Cardiac fibroblast (primary cell): ENCODE data around the gene GLO1.

Experiments
- DNase-seq, 2 donors: peaks; one replicate each; pipeline versions ENCODE4 v3.0.0 to v3.0.0-alpha.2; 2010; ENCODE audit warnings: low read depth in 2 of 2
- H3K4me3 ChIP-seq, 2 donors: replicated peaks in 1 of 2; 1 replicate in 1 of 2; 2 replicates in 1 of 2; pipeline ENCODE4 v1.5.1; 2011; ENCODE audit warnings: low read depth in 2 of 2, low read length in 2 of 2, mild to moderate bottlenecking in 2 of 2, moderate library complexity in 1 of 2
- TF ChIP-seq, protein P1 (sequence below): IDR thresholded peaks from one replicate; pipeline ENCODE4 v1.5.1; 2011; ENCODE audit warnings: low read depth, mild to moderate bottlenecking, low read length, inconsistent platforms

GLO1 gene

DNA sequence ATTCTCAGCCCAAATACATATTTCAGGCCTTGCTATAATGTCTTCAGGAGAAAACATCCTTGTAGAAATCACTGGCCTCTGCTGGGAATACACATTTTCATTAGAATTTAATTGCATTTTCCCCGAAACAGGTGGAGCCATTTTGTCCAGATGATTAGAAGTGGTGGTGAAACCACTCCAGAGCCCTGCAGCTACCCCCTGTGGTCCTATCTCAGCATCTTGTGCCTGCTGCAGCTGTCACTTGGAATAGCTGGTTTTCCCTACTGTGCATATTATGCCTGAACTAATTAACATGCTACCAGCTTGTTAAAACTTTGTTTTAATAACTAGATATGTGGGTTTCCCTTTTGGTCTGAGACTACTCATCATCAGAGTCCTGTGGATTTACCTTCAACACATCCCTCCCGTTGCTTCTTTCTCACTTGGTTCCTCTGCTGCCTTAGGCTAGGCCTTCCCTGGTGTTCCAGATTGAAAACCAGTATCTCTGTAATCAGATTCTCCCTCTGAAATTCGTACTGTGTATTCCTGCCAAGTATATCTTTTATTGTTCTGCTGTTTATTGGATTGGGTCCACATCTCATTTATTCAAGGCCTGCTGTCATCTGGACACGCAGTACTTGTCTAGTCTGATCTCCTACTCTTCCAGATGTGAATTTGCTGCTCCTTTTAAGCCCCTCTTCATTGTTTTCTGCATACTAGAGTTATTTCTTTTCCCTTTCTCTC, 27.4 kb upstream of the GLO1 start:
- TF ChIP-seq, protein P1, sequence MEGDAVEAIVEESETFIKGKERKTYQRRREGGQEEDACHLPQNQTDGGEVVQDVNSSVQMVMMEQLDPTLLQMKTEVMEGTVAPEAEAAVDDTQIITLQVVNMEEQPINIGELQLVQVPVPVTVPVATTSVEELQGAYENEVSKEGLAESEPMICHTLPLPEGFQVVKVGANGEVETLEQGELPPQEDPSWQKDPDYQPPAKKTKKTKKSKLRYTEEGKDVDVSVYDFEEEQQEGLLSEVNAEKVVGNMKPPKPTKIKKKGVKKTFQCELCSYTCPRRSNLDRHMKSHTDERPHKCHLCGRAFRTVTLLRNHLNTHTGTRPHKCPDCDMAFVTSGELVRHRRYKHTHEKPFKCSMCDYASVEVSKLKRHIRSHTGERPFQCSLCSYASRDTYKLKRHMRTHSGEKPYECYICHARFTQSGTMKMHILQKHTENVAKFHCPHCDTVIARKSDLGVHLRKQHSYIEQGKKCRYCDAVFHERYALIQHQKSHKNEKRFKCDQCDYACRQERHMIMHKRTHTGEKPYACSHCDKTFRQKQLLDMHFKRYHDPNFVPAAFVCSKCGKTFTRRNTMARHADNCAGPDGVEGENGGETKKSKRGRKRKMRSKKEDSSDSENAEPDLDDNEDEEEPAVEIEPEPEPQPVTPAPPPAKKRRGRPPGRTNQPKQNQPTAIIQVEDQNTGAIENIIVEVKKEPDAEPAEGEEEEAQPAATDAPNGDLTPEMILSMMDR = no peak
- DNase-seq = no peak
- H3K4me3 ChIP-seq = no peak overlapping the region

DNA sequence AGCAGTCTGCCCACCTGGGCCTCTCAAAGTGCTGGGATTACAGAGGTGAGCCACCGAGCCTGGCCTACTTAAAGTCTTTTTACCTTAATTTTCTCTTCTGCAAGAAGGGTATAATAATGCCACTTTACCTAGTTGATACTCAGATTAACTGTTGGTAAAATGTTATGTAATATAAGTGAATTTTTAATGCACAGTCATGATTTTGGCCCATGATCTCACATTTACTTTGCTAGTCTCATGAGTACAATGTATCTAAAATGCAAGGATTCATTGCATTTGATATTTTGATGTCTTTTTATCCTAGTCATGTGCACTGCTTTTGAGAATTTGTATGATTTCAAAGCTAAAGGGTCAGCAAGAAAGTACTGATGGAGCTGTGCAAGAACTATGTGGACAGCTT, 25.3 kb upstream of the GLO1 start:
- no peak for DNase-seq
- TF ChIP-seq, protein P1 = no peak

DNA sequence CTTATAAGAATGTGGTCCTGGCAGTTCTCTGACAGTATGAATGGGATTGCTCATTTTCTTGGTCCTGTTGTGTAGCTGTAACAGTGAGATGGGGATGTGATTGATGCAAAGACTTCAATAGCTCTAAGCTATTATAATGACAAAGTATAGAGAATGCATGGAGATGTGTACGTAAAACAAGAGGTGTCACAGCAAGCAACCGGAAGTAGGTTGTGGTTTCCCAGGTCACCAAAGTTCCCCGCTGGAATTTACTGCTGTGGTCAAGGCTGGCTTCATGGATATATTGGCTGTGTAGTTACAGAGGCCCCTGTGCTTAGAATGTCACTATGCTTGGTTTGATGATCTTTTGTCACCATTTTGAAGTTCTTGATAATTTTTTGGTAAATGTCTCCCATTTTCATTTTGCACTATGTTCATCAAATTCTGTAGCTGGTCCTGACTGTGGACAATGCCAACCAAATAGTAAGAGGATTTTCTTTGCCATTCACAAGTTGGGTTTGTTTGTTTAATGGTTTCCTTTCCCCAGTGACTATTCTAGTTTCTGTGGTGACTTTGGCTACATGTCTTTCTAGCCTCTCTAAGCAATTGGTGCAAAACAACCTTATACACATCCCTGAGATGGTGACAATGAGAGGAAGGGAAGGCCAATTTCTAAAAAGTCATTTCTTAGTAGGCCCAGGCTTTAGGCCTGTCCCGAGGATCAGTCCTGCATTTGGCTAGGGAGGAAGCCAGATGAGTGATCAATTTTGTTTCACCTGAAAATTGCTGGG, 22.7 kb upstream of the GLO1 start:
- TF ChIP-seq, protein P1 = no peak
- DNase-seq = no peak
- H3K4me3 ChIP-seq = no peak overlapping the region

More for the DNA sequence above, 25.3 kb upstream of the GLO1 start:
- H3K4me3 ChIP-seq = no peak overlapping the region

DNA sequence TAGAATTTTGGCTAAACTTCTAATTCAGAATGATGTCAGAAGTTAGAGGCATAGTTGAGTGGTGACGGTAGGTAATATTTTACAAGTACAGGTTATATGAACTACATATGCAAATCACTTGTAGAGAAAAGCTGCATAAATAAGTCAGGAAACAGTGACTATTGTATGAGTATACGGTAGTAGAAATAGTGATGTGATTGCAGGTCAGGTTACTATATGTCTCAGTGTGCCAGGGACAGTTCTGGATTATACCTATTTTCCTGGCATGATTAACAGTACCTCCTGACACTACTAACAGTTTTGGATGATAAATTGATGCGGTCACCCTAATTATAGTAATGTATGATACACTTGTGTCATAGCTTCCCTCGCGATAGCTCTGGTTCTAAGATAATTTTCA, 21.4 kb upstream of the GLO1 start:
- H3K4me3 ChIP-seq = no peak overlapping the region
- no peak for DNase-seq
- TF ChIP-seq, protein P1 = no peak

DNA sequence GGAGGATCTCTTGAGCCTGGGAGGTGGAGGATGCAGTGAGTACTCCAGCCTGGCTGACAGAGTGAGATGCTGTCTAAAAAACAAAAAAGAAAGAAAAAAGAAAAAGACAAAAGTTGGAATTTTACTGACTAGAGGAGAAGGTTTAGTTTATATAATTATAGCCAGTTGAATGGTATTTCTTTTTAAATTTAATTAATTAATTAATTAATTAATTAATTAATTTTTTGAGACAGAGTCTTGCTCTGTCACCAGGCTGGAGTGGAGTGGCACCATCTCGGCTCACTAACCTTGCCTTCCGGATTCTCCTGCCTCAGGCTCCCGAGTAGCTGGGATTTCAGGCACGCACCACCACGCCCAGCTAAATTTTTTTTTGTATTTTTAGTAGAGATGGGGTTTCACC, 20.8 kb upstream of the GLO1 start:
- no peak for DNase-seq
- no peak overlapping the region for H3K4me3 ChIP-seq
- TF ChIP-seq, protein P1 = no peak

DNA sequence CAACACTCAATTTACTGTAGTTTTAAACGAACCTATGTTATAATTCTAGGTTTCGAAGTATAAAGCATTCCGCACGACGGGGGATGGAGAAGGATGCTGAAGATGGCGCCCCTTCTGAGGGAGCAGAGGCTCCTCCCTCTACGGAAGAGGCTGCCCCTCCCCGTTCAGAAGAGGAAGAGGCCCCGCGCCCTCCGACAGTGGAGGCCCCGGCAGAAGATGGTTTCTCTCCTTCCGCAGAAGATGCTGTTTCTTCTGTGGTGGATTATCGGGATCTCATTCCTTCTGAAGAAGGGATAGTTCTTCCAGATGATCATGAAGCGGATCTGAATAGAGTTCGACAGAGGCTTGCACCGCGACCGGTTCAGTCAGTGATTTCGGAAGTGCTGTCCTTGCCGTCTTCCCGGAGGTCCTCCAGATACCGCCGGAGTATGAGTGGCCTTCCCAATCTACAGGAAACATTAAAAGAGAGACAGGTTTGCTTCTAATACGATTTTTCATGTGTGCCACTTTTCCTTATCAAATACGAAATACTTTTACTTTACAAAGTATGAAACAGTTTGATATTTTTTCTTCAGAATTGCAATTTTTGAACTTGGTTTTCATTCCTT, 19.9 kb upstream of the GLO1 start:
- DNase-seq = no peak
- TF ChIP-seq, protein P1 = no peak
- no peak overlapping the region for H3K4me3 ChIP-seq
